ENCODE results near the gene DAP3.
"Not testable (repeated sequence)": the region's sequence is repeated elsewhere in the genome, so short reads cannot be mapped to it uniquely, and the experiment has no call there.

The DAP3 gene
- long read RNA-seq, donor 1, transcript DAP3-201 (13 exons, 1,649 nt), result minor isoform, 6 of 74 reads
- long read RNA-seq, donor 1, transcript DAP3-216 (2 exons, 679 nt), result major isoform, 23 of 74 reads
- long read RNA-seq, donor 1, transcript DAP3-202 (13 exons, 2,089 nt), result minor isoform, 13 of 74 reads
- long read RNA-seq, donor 1, partial matches to known transcripts, result 26 of 74 reads
- long read RNA-seq, donor 1, other reads (novel, unspliced or antisense), result 0 of 74 reads
- long read RNA-seq, donor 2, transcript DAP3-202 (13 exons, 2,089 nt), result minor isoform, 5 of 22 reads
- long read RNA-seq, donor 2, transcript DAP3-216 (2 exons, 679 nt), result major isoform, 7 of 22 reads
- long read RNA-seq, donor 2, partial matches to known transcripts, result 6 of 22 reads
- long read RNA-seq, donor 2, other reads (novel, unspliced or antisense), result 0 of 22 reads
- long read RNA-seq, donor 3, transcript DAP3-216 (2 exons, 679 nt), result major isoform, 7 of 24 reads
- long read RNA-seq, donor 3, transcript DAP3-202 (13 exons, 2,089 nt), result minor isoform, 5 of 24 reads
- long read RNA-seq, donor 3, partial matches to known transcripts, result 10 of 24 reads
- long read RNA-seq, donor 3, other reads (novel, unspliced or antisense), result 0 of 24 reads
- long read RNA-seq, donor 4, transcript DAP3-202 (13 exons, 2,089 nt), result minor isoform, 12 of 57 reads
- long read RNA-seq, donor 4, transcript DAP3-216 (2 exons, 679 nt), result major isoform, 17 of 57 reads
- long read RNA-seq, donor 4, partial matches to known transcripts, result 19 of 57 reads
- long read RNA-seq, donor 4, other reads (novel, unspliced or antisense), result 0 of 57 reads
- long read RNA-seq, donor 5, transcript DAP3-216 (2 exons, 679 nt), result major isoform, 14 of 38 reads
- long read RNA-seq, donor 5, transcript DAP3-201 (13 exons, 1,649 nt), result minor isoform, 5 of 38 reads
- long read RNA-seq, donor 5, transcript DAP3-202 (13 exons, 2,089 nt), result major isoform, 14 of 38 reads
- long read RNA-seq, donor 5, partial matches to known transcripts, result 0 of 38 reads
- long read RNA-seq, donor 5, other reads (novel, unspliced or antisense), result 0 of 38 reads
- long read RNA-seq, donor 6, transcript DAP3-216 (2 exons, 679 nt), result minor isoform, 14 of 49 reads
- long read RNA-seq, donor 6, transcript DAP3-202 (13 exons, 2,089 nt), result major isoform, 18 of 49 reads
- long read RNA-seq, donor 6, partial matches to known transcripts, result 12 of 49 reads
- long read RNA-seq, donor 6, other reads (novel, unspliced or antisense), result 0 of 49 reads
- long read RNA-seq, donor 7, transcript DAP3-202 (13 exons, 2,089 nt), result minor isoform, 19 of 68 reads
- long read RNA-seq, donor 7, transcript DAP3-216 (2 exons, 679 nt), result major isoform, 24 of 68 reads
- long read RNA-seq, donor 7, transcript DAP3-201 (13 exons, 1,649 nt), result minor isoform, 7 of 68 reads
- long read RNA-seq, donor 7, transcript DAP3-209 (4 exons, 729 nt), result minor isoform, 5 of 68 reads
- long read RNA-seq, donor 7, partial matches to known transcripts, result 12 of 68 reads
- long read RNA-seq, donor 7, other reads (novel, unspliced or antisense), result 0 of 68 reads
- long read RNA-seq, donor 8, transcript DAP3-202 (13 exons, 2,089 nt), result major isoform, 18 of 53 reads
- long read RNA-seq, donor 8, transcript DAP3-201 (13 exons, 1,649 nt), result minor isoform, 5 of 53 reads
- long read RNA-seq, donor 8, transcript DAP3-216 (2 exons, 679 nt), result minor isoform, 5 of 53 reads
- long read RNA-seq, donor 8, partial matches to known transcripts, result 22 of 53 reads
- long read RNA-seq, donor 8, other reads (novel, unspliced or antisense), result 0 of 53 reads

- DNase-seq, result not testable (repeated sequence)
Observed at GRCh38 chr1:155689081-155689607, at the start of gene DAP3. Gene DAP3, plus strand, starts transcription at chr1:155689091. Its CDS starts 20,689 bp downstream, at chr1:155709780.

GRCh38 chr1:155640367-155640766 is 48.5 kb upstream of the DAP3 start:
- no peak for DNase-seq

- DNase-seq, result not testable (repeated sequence)
Observed at GRCh38 chr1:155642559-155643180, 46.2 kb upstream of the DAP3 start.

GRCh38 chr1:155643230-155643629 is 45.7 kb upstream of the DAP3 start:
- no peak for DNase-seq

GRCh38 chr1:155645034-155645598 is 43.8 kb upstream of the DAP3 start:
- no peak for DNase-seq

GRCh38 chr1:155645648-155646047 is 43.2 kb upstream of the DAP3 start:
- DNase-seq, result no peak

- DNase-seq, result no peak
Observed at GRCh38 chr1:155646307-155646706, 42.6 kb upstream of the DAP3 start.

- DNase-seq, result no peak
Observed at GRCh38 chr1:155648207-155649147, 40.4 kb upstream of the DAP3 start.

- no peak for DNase-seq
Observed at GRCh38 chr1:155649676-155650075, 39.2 kb upstream of the DAP3 start.

GRCh38 chr1:155650231-155650757 is 38.6 kb upstream of the DAP3 start:
- DNase-seq, result no peak

GRCh38 chr1:155651861-155652661 is 36.8 kb upstream of the DAP3 start:
- no peak for DNase-seq

GRCh38 chr1:155652951-155653350 is 35.9 kb upstream of the DAP3 start:
- no peak for DNase-seq

GRCh38 chr1:155657463-155657862 is 31.4 kb upstream of the DAP3 start:
- no peak for DNase-seq

GRCh38 chr1:155661239-155661638 is 27.7 kb upstream of the DAP3 start:
- not testable (repeated sequence) for DNase-seq

- no peak for DNase-seq
Observed at GRCh38 chr1:155669233-155670162, 19.4 kb upstream of the DAP3 start.

GRCh38 chr1:155671750-155672149 is 17.1 kb upstream of the DAP3 start:
- no peak for DNase-seq

GRCh38 chr1:155673003-155673402 is 15.9 kb upstream of the DAP3 start:
- no peak for DNase-seq
